Left lobe of liver (tissue), 2 donors: ENCODE measurements around the gene TRIM37. TPM values are rescaled to one million over a fixed set of nuclear protein-coding genes. Genes with fewer than 3 reads are reported as not detected.
"Not testable (repeated sequence)": the region's sequence is repeated elsewhere in the genome, so short reads cannot be mapped to it uniquely, and the experiment has no call there.

Experiments
- ATAC-seq: fragments of 200-7000 bp; cut with Tn5 transposase; one replicate; pipeline ENCODE4 v1.9.1; 2020; ENCODE audit warnings: mild to moderate bottlenecking, moderate library complexity
- DNase-seq: peaks from one replicate; pipeline ENCODE4 v3.0.0-alpha.2; 2020; ENCODE audit warnings: low spot score
- total RNA-seq: library from RNA; stranded (reverse); gene quantifications from one replicate; pipeline ENCODE4 v1.2.1, GENCODE V29; 2021
- donor health status: DM: no; HTN: no; CAD: no; lungs with moderate emphysema.
- donor health status: DM: no; HTN: yes; CAD: no.

Gene TRIM37, protein sequence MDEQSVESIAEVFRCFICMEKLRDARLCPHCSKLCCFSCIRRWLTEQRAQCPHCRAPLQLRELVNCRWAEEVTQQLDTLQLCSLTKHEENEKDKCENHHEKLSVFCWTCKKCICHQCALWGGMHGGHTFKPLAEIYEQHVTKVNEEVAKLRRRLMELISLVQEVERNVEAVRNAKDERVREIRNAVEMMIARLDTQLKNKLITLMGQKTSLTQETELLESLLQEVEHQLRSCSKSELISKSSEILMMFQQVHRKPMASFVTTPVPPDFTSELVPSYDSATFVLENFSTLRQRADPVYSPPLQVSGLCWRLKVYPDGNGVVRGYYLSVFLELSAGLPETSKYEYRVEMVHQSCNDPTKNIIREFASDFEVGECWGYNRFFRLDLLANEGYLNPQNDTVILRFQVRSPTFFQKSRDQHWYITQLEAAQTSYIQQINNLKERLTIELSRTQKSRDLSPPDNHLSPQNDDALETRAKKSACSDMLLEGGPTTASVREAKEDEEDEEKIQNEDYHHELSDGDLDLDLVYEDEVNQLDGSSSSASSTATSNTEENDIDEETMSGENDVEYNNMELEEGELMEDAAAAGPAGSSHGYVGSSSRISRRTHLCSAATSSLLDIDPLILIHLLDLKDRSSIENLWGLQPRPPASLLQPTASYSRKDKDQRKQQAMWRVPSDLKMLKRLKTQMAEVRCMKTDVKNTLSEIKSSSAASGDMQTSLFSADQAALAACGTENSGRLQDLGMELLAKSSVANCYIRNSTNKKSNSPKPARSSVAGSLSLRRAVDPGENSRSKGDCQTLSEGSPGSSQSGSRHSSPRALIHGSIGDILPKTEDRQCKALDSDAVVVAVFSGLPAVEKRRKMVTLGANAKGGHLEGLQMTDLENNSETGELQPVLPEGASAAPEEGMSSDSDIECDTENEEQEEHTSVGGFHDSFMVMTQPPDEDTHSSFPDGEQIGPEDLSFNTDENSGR
- total RNA-seq, result 11.2 TPM

DNA sequence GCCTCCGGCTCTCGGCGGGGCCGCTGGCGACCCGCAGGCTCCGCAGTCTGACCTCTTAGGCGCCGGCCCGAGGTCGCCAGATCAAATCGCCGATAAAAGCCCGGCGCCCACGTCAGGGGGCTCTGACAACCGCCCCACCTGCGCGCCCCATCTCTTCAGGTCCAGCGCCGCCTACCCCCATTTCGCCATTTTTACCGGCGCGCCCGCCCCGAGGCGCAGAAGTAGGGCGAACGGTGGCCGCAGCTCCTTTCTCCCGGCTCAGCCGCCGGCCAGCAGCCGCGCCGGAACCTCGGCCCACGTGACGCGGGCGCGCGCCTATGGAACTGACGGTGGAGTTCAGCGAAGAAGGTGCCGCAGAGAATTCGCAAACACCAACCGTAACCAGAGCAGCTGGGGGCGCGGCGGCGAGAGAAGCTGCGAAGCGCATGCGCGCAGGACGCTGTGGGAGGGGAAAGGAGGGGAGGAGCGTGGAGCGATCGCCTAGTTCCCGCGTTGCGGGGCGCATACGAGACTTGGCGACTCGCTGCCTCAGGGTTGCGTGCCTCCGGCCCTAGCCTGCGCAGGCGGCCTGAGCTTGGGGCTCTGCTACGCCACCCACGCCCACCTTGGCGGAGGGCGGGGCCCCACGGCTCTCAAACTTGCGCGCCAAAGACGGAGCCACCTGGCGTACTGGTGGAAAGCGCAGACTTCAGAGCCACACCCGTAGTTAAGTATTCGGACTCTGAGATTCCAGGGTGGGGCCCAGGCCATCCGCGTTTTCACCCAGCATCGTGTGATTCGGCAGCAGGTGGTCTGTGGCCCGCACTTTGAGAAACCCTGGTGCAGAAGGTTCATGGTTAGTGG is at the start of gene TRIM37:
Gene TRIM37 (minus strand): TSS at position 418 of the 843 bp plus-strand sequence. CDS start 419 bp downstream, outside the sequence.
- ATAC-seq, result peak; percentile 96
- DNase-seq, result peak; percentile 99

- ATAC-seq, result peak; percentile 89
- DNase-seq, result no peak
Observed at GRCh38 chr17:59155439-59156177, 48.9 kb upstream of the TRIM37 start, which contains the start of gene PRR11. Gene PRR11 (plus strand): TSS chr17:59155746. CDS start chr17:59169753, 14,007 bp downstream.

GRCh38 chr17:59154721-59155438 is 48.2 kb upstream of the TRIM37 start, which contains the start of gene SKA2:
Gene SKA2 (minus strand): TSS chr17:59155186. CDS start chr17:59155163, 23 bp downstream.
- DNase-seq, result peak; percentile 98
- peak; percentile 92 for ATAC-seq

GRCh38 chr17:59154292-59154720 is 47.6 kb upstream of the TRIM37 start:
- peak; percentile 2 for ATAC-seq
- DNase-seq, result no peak

GRCh38 chr17:59152925-59153324 is 46.2 kb upstream of the TRIM37 start:
- no peak for ATAC-seq
- no peak for DNase-seq

- DNase-seq, result no peak
- ATAC-seq, result no peak
Observed at GRCh38 chr17:59151591-59151990, 44.9 kb upstream of the TRIM37 start.

GRCh38 chr17:59151006-59151405 is 44.3 kb upstream of the TRIM37 start:
- DNase-seq (no peak), ATAC-seq (no peak)

- DNase-seq, result no peak
Observed at GRCh38 chr17:59149841-59150511, 43.3 kb upstream of the TRIM37 start.

DNA sequence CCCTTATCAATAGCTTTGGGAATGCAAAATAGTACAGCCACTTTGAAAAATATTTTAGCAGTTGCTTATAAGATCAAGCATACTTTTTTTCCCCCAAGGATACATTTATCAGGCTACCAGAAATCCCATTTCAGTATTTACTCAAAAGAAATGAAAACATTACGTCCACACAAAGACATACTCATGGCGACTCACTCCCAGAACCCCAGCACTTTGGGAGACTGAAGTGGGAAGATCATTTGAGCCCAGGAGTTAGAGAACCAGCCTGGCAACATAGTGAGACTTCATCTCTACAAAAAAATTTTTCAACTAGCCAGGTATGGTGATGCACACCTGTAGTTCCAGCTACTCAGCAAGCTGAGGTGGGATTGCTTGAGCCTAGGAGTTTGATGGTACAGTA is 42.4 kb upstream of the TRIM37 start:
- no peak for ATAC-seq

More at GRCh38 chr17:59149841-59150511, 43.3 kb upstream of the TRIM37 start:
- no peak for ATAC-seq

DNA sequence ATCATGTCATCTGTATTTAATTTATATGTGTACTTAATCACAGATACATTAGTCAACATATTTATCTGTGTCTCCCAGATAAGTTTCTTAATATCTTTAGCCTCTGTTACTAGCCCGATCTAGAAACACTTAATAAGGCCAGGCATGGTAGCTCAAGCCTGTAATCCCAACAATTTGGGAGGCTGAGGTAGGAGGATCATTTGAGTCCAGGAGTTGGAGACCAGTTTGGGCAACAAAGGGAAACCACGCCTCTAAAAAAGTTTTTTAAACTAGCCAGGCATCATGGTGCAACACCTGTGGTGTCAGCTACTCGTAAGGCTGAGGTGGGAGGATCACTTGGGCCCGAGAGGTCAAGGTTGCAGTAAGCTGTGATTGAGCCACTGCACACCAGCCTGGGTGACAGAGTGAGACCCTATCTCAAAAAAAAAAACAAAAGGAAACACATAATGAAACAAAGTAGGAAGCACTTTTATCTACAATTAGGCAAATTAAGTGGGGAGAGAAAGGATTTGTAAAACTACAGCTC is 39.0 kb upstream of the TRIM37 start:
- ATAC-seq (no peak), DNase-seq (no peak)

More for the DNA sequence above, 42.4 kb upstream of the TRIM37 start:
- DNase-seq, result no peak

DNA sequence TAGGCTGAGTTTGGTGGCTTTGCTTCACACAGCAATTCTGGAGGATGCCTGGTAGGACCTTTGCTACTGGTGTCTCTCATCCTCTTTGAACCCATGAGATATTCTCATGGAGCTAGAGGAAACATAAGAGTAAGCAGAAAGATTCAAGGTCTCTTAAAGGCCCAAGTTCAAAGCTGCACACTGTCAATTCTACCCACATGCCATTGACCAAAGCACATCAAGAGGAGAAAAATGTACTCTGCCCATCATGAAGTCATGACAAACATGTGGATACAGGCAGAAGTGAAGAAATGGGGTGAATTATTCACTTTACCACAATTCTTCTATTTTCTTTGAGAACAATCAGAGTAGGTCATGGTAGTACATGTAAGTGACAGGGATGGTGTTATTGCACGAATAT is 35.2 kb upstream of the TRIM37 start:
- ATAC-seq, result no peak
- DNase-seq, result no peak

GRCh38 chr17:59139939-59140338 is 33.3 kb upstream of the TRIM37 start:
- DNase-seq (no peak), ATAC-seq (no peak)

DNA sequence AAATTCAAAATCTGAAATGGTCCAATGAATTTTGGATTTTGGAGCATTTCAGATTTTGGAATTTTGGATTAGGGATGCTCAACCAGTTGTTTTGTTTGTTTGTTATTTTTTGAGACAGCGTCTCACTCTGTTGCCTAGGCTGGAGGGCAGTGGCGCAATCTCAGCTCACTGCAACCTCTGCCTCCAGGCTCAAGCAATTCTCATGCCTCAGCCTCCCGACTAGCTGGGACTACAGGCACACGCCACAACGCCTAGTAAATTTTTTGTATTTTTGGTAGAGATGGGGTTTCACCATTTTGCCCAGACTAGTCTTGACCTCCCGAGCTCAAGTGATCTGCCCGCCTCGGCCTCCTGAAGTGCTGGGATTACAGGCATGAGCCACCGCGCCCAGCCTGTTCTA is 31.7 kb upstream of the TRIM37 start:
- not testable (repeated sequence) for DNase-seq, ATAC-seq

GRCh38 chr17:59131131-59131530 is 24.5 kb upstream of the TRIM37 start:
- ATAC-seq (no peak), DNase-seq (no peak)

DNA sequence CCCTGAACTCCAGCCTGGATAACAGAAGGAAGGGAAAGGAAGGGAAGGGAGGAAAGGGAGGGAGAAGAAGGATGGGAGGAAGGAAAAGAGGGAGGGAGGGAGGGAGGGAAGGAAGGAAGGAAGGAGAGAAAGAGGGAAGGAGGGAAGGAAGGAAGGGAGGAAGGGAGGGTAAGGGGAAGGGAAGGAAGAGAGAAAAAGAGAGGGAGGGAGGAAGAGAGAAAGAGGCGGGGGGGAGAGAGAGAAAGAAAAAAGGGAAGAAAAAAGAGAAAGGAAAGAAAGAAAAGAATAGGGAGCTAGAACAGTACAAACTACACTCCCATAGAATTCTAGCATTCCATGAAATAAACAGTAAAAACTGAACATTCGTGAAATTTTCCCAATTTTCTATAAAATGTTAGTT is 23.1 kb upstream of the TRIM37 start:
- DNase-seq (no peak), ATAC-seq (no peak)

GRCh38 chr17:59126809-59127417 is 20.2 kb upstream of the TRIM37 start:
- ATAC-seq, result no peak
- DNase-seq, result no peak

- ATAC-seq, result no peak
- DNase-seq, result no peak
Observed at GRCh38 chr17:59124665-59125064, 18.0 kb upstream of the TRIM37 start.
